GM23338 (cell line): ENCODE data around the gene TCIRG1.
A peak's percentile ranks its signal among the peaks of the same experiment; 100 is the strongest.

Experiments
- CREB1 ChIP-seq: fragments of 250-450 bp; sonication (Bioruptor Pico); IDR thresholded peaks from 2 replicates; pipeline ENCODE4 v1.5.0; 2020; ENCODE audit warnings: low read depth, mild to moderate bottlenecking, moderate library complexity
- CTCF ChIP-seq, 2 experiments: fragments of 200-600 bp in 1 of 2; sonication (generic) in 1 of 2; conservative IDR thresholded peaks; 2 replicates each; pipeline versions ENCODE4 v1.5.1 to v1.6.1; 2016 to 2017; ENCODE audit warnings: antibody characterized with exemption in 2 of 2, low read depth in 2 of 2, mild to moderate bottlenecking in 2 of 2, moderate library complexity in 1 of 2
- ETS1 ChIP-seq: IDR thresholded peaks from 2 replicates; pipeline ENCODE4 v1.6.1; 2016; ENCODE audit warnings: antibody characterized with exemption
- EZH2 ChIP-seq: fragments of 200-600 bp; sonication (generic); IDR thresholded peaks from one replicate; pipeline ENCODE4 v1.8.0; 2017; ENCODE audit warnings: antibody characterized with exemption, mild to moderate bottlenecking, low read depth; ENCODE audit not compliant: unreplicated experiment
- EZH2phosphoT487 ChIP-seq: fragments of 200-600 bp; sonication (generic); IDR thresholded peaks from one replicate; pipeline ENCODE4 v1.8.1; 2018; ENCODE audit warnings: antibody characterized with exemption; ENCODE audit not compliant: unreplicated experiment
- JUNB ChIP-seq: IDR thresholded peaks from one replicate; pipeline ENCODE4 v1.6.1; 2016; ENCODE audit warnings: antibody characterized with exemption; ENCODE audit not compliant: unreplicated experiment
- NANOG ChIP-seq: IDR thresholded peaks from 2 replicates; pipeline ENCODE4 v1.6.1; 2016; ENCODE audit warnings: antibody characterized with exemption, borderline replicate concordance
- POLR2AphosphoS5 ChIP-seq: IDR thresholded peaks from 2 replicates; pipeline ENCODE4 v1.6.1; 2016; ENCODE audit warnings: antibody characterized with exemption, low read depth
- REST ChIP-seq: IDR thresholded peaks from one replicate; pipeline ENCODE4 v1.6.1; 2018; ENCODE audit warnings: antibody characterized with exemption; ENCODE audit not compliant: unreplicated experiment
- STAT1 ChIP-seq: IDR thresholded peaks from one replicate; pipeline ENCODE4 v1.6.1; 2016; ENCODE audit warnings: antibody characterized with exemption; ENCODE audit not compliant: unreplicated experiment
- ZNF114 ChIP-seq: fragments of 250-450 bp; sonication (Bioruptor Pico); IDR thresholded peaks from 2 replicates; pipeline ENCODE4 v1.5.0; 2020; ENCODE audit warnings: mild to moderate bottlenecking, moderate library complexity
- ZNF331 ChIP-seq: fragments of 250-450 bp; sonication (Bioruptor Pico); IDR thresholded peaks from 2 replicates; pipeline ENCODE4 v1.5.0; 2020; ENCODE audit warnings: low read depth, mild to moderate bottlenecking, moderate library complexity
- ZNF462 ChIP-seq: fragments of 250-450 bp; sonication (Bioruptor Pico); IDR thresholded peaks from 2 replicates; pipeline ENCODE4 v1.5.0; 2020; ENCODE audit warnings: mild to moderate bottlenecking, moderate library complexity

DNA sequence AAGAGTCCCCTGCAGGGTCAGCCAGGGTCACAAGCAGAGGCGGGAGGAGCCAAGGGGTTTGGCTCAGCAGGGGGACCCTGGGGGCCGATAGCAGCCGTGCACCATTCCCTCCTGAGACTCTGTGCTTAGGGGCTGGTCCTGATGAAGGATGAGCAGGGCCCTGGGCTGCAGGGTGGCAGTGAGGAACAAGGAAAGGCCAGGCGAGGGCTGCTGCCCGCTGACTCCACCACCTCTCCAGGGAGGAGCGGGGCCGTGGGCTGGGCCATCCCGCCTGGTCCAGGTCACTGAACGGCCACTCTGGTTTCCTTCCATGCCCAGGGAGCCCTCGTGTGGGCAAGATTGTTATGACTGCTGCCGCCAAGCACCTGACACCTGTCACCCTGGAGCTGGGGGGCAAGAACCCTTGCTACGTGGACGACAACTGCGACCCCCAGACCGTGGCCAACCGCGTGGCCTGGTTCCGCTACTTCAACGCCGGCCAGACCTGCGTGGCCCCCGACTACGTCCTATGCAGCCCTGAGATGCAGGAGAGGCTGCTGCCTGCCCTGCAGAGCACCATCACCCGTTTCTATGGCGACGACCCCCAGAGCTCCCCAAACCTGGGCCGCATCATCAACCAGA, 17.5 kb upstream of the TCIRG1 start:
- no peak for TF ChIP-seq EZH2phosphoT487
- peak; percentile 20 to 62; a peak in 2 of 4 replicates for TF ChIP-seq CTCF (conservative IDR thresholded peaks at IDR 0.05; ENCODE audit: low read depth in 2 of 2)
- no peak for TF ChIP-seq EZH2
- TF ChIP-seq JUNB, result no peak
- TF ChIP-seq CREB1, result no peak
- no peak for TF ChIP-seq ZNF331
- no peak for TF ChIP-seq POLR2AphosphoS5
- TF ChIP-seq REST, result no peak
- TF ChIP-seq STAT1, result no peak
- no peak for TF ChIP-seq ETS1
- no peak for TF ChIP-seq NANOG
- TF ChIP-seq ZNF462 (CRISPR knock-in tag), result no peak
- TF ChIP-seq ZNF114 (CRISPR knock-in tag), result no peak
